WERI-Rb-1 (cell line): ENCODE data around the gene CDC42EP5.

Experiments
- DNase-seq: peaks from one replicate; pipeline ENCODE4 v3.0.0-alpha.2; 2020
- H3K27ac ChIP-seq: fragments of 250-450 bp; sonication (Bioruptor Pico); 2 replicates; pipeline ENCODE4 v1.5.1; 2020; ENCODE audit warnings: mild to moderate bottlenecking, moderate library complexity
- H3K27me3 ChIP-seq: fragments of 250-450 bp; sonication (Bioruptor Pico); 2 replicates; pipeline ENCODE4 v1.5.1; 2021; ENCODE audit warnings: mild to moderate bottlenecking, low read depth, moderate library complexity; ENCODE audit not compliant: insufficient read depth, severe bottlenecking
- H3K36me3 ChIP-seq: fragments of 250-450 bp; sonication (Bioruptor Pico); 2 replicates; pipeline ENCODE4 v1.5.1; 2020; ENCODE audit warnings: mild to moderate bottlenecking, moderate library complexity
- H3K4me3 ChIP-seq: 2 replicates; pipeline ENCODE4 v1.5.1; 2011; ENCODE audit warnings: low read depth, mild to moderate bottlenecking, control low read depth, low read length
- H3K9me3 ChIP-seq: fragments of 250-450 bp; sonication (Bioruptor Pico); 2 replicates; pipeline ENCODE4 v1.5.1; 2021; ENCODE audit warnings: mild to moderate bottlenecking, moderate library complexity; ENCODE audit not compliant: severe bottlenecking
- TF ChIP-seq, protein P1 (sequence below): IDR thresholded peaks from 2 replicates; pipeline ENCODE4 v1.5.1; 2011; ENCODE audit warnings: low read depth, mild to moderate bottlenecking, control low read depth, inconsistent platforms, low read length

The CDC42EP5 gene

DNA sequence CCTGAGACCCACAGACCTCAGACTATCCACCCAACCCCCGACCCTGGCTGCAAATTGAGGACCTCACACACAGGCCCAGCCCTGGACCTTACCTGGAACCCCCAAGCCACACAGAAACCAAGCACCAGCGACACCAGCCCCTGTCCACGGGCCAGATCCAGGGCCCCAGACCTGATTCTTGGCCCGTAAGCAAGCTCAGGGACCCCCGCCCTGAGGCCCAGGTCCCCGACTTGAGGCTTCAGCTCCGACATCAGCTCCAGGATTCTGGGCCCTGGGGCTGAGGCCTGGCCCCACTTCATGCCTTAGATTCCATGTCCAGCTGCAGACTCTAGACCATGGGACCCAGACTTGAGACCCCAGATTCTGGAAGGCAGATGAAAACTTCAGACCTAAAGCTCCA lies 51.6 kb downstream of the CDC42EP5 start:
- H3K4me3 ChIP-seq, result no peak overlapping the region
- no peak overlapping the region for H3K27ac ChIP-seq
- TF ChIP-seq, protein P1, sequence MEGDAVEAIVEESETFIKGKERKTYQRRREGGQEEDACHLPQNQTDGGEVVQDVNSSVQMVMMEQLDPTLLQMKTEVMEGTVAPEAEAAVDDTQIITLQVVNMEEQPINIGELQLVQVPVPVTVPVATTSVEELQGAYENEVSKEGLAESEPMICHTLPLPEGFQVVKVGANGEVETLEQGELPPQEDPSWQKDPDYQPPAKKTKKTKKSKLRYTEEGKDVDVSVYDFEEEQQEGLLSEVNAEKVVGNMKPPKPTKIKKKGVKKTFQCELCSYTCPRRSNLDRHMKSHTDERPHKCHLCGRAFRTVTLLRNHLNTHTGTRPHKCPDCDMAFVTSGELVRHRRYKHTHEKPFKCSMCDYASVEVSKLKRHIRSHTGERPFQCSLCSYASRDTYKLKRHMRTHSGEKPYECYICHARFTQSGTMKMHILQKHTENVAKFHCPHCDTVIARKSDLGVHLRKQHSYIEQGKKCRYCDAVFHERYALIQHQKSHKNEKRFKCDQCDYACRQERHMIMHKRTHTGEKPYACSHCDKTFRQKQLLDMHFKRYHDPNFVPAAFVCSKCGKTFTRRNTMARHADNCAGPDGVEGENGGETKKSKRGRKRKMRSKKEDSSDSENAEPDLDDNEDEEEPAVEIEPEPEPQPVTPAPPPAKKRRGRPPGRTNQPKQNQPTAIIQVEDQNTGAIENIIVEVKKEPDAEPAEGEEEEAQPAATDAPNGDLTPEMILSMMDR, result no peak
- no peak for DNase-seq
- no peaks in the 10 kb centered on the region for H3K36me3 ChIP-seq
- no peaks in the 10 kb centered on the region for H3K27me3 ChIP-seq
- no peaks in the 10 kb centered on the region for H3K9me3 ChIP-seq

DNA sequence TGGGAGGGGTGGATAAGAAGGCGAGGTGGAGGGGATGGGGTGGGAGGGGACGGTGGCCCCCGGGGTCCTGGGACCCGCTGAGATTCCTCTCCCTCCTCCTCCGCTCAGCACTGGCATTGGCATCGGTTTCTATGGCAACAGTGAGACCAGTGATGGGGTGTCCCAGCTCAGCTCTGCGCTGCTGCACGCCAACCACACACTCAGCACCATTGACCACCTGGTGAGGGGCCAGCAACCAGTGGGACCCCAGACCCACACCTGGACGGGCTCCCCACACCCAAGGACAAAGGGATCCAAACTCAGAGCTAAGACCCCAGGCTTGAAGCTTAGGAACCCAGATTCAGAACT lies 52.0 kb downstream of the CDC42EP5 start:
- Histone ChIP-seq H3K27ac (no peak overlapping the region), H3K36me3 (no peaks in the 10 kb centered on the region), H3K4me3 (no peak overlapping the region), H3K9me3 (no peaks in the 10 kb centered on the region), H3K27me3 (no peaks in the 10 kb centered on the region)
- DNase-seq, result no peak
- TF ChIP-seq, protein P1, result no peak

DNA sequence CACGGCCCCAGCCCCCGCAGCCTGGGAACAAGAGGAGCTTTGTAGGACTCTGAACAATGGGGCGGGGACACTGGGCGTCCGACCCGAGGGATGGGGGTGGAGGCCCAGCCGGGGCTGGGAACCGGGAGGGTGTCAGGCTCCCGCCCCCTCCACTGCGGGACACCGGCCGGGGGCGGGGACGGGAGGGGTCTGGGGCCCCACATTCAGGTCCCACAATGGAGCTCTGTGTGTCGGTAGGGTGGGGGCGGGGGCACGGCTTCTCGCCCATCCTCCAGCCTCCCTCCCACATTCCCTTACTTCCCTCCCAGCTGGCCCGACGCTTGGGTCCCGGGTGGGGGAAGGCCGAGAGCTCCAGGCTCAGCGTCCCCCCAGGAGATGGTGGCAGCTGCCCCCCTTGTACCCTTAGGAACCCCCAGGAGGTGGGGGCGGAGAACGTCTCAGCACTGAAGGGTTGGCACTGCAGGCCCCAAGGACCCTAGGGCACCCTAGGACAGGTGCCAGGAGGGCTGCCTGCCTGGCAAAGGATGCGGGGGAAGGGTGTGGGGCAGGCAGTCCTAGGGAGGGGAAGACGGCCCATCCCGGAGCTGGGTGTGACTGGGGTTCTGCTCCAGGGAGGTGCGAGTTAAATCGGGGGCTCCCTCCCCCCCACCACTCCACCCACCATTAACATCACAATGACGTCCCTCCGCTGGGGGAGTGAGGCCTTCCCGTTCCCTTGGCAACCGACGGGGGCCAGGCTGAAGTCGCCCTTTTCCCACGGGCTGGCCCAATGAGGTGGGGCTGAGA lies 52.5 kb downstream of the CDC42EP5 start:
- DNase-seq, result no peak
- Histone ChIP-seq H3K4me3 (no peak overlapping the region), H3K27me3 (peaks cover 4% of the 10 kb centered on the region), H3K36me3 (no peaks in the 10 kb centered on the region), H3K27ac (no peak overlapping the region), H3K9me3 (no peaks in the 10 kb centered on the region)
- TF ChIP-seq, protein P1, result no peak

DNA sequence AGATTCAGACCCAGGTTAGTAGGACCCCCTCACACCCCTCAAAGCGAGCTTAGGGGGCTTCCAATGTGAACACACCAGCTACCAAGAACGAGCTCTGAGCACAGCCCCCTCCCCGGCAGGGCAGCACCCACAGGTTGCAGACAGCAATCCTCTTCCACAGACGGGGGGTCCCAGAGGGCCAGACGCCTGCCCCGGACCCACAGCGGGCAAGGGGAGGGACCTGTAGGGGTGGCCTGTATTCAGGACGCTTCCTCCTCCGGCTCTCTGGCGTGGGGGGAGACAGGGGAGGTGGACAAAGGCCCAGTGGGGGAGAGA lies 53.1 kb downstream of the CDC42EP5 start:
- no peak overlapping the region for H3K27ac ChIP-seq
- no peak for DNase-seq
- no peaks in the 10 kb centered on the region for H3K36me3 ChIP-seq
- TF ChIP-seq, protein P1, result no peak
- no peaks in the 10 kb centered on the region for H3K9me3 ChIP-seq
- H3K27me3 ChIP-seq, result peaks cover 6% of the 10 kb centered on the region
- H3K4me3 ChIP-seq, result no peak overlapping the region

DNA sequence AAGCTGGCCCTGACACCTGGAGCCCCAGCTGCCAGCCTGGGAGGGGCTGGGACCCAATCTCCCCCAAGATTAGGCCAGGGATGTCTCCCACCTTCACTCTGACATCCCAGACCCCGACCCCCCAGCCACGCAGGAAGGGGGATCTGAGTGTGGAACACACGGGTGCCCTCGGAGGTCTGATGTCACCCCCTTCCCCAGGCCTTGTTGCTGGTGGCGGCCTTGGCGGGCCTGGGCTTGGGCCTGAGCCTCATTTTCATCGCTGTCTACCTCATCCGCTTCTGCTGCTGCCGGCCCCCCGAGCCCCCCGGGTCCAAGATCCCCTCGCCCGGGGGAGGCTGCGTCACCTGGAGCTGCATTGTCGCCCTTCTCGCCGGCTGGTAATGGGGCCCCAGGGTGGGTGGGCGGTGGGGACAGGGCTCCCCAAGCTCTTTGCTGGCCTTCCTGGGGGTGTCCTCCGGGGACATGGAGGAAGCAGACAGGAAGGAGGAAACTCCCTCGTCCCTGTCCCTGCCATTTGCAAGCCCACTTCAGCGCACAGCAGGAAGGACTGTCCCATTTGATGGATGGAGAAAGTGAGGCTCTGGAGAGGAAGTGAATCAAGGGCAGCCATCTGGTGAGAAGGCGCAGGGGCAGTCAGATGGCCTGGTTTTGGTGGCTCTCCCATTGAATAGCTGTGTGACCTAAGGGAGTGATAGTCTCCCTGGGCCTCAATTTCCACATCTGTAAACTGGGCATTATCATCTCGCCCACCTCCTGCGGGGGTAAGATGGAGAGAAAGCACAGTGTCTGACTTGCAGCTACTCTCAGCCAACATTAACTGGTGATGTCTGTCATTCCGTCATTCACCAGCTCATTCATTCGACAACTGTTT lies 53.9 kb downstream of the CDC42EP5 start:
- Histone ChIP-seq H3K27me3 (peaks cover 12% of the 10 kb centered on the region), H3K27ac (no peak overlapping the region), H3K9me3 (no peaks in the 10 kb centered on the region), H3K36me3 (no peaks in the 10 kb centered on the region), H3K4me3 (no peak overlapping the region)
- TF ChIP-seq, protein P1, result no peak
- no peak for DNase-seq
